GM12891 (cell line): ENCODE measurements around the gene ZNFX1.

ENCODE experiments used
- POLR2A ChIP-seq: IDR thresholded peaks from 2 replicates; pipeline ENCODE4 v1.6.1; 2011; ENCODE audit warnings: low read depth, low read length, control low read depth
- POLR2AphosphoS5 ChIP-seq: IDR thresholded peaks from 2 replicates; pipeline ENCODE4 v1.6.1; 2011; ENCODE audit warnings: low read depth, low read length, control low read depth
- TAF1 ChIP-seq: IDR thresholded peaks from 2 replicates; pipeline ENCODE4 v1.6.1; 2011; ENCODE audit warnings: low read depth, low read length, control low read depth

- TF ChIP-seq POLR2AphosphoS5: no peak
- TF ChIP-seq POLR2A: no peak
- TF ChIP-seq TAF1: no peak
Observed at GRCh38 chr20:49319208-49319809, 41.5 kb upstream of the ZNFX1 start.
